HCT116 (cell line): ENCODE data around the gene TRIM63. TPM values are rescaled to one million over a fixed set of nuclear protein-coding genes. Genes with fewer than 3 reads are reported as not detected.

ENCODE experiments used
- ATAC-seq: fragments of 200-7000 bp; cut with Tn5 transposase; 2 replicates; pipeline ENCODE4 v1.9.1; 2020; ENCODE audit warnings: mild to moderate bottlenecking, moderate library complexity
- BruUV-seq: library from RNA; stranded (reverse); fragments of 400-500 nt; replicated peaks from 2 replicates; lab custom pipeline; 2021; lab: Mats Ljungman, UMichigan
- CTCF ChIA-PET: fragments of 300-600 bp; sonication (Branson Sonifier 250); formaldehyde crosslinking; loops from one replicate; lab custom pipeline; 2021; ENCODE audit warnings: antibody characterized with exemption; lab: Charles Lee
- POLR2A ChIA-PET: fragments of 300-600, 350-600 bp; sonication (Branson Sonifier 250); formaldehyde crosslinking; loops from one replicate; lab custom pipeline; 2021; ENCODE audit warnings: antibody characterized with exemption; lab: Charles Lee
- RAD21 ChIA-PET, 2 experiments: fragments of 300-600 bp; sonication (Branson Sonifier 250); formaldehyde crosslinking; loops; one replicate each; lab custom pipeline; 2023; ENCODE audit warnings: low total read pairs in 2 of 2; ENCODE audit not compliant: uncharacterized antibody in 2 of 2, unreplicated experiment in 2 of 2, low non-redundant PET in 1 of 2; lab: Charles Lee
- DNase-seq: peaks from one replicate; pipeline ENCODE4 v3.0.0-alpha.2; 2010; ENCODE audit warnings: low read depth, low spot score
- H2AFZ ChIP-seq: fragments of 200-600 bp; shearing (Covaris generic), sonication (generic); 2 replicates; pipeline ENCODE4 v1.6.1; 2017; ENCODE audit warnings: low read depth, mixed run types, mixed read lengths, antibody characterized with exemption, low read length; ENCODE audit not compliant: poor library complexity, severe bottlenecking
- H3K27ac ChIP-seq: 2 replicates; pipeline ENCODE4 v1.5.1; 2012; ENCODE audit warnings: low read depth, low read length
- H3K27me3 ChIP-seq: fragments of 200-600 bp; sonication (generic); 2 replicates; pipeline ENCODE4 v1.6.1; 2016; ENCODE audit warnings: mixed run types, low read length, mixed read lengths; ENCODE audit not compliant: insufficient read depth
- H3K36me3 ChIP-seq, 2 experiments: fragments of 200-500 bp in 1 of 2; fragments of 200-600 bp in 1 of 2; sonication (Bioruptor generic) in 1 of 2; sonication (generic) in 1 of 2; 2 replicates each; pipeline versions ENCODE4 v1.5.1 to v1.6.1; 2014 to 2016; ENCODE audit warnings: low read length in 2 of 2, inconsistent platforms in 1 of 2, mixed read lengths in 1 of 2, mixed run types in 1 of 2; ENCODE audit not compliant: insufficient read depth in 2 of 2, control insufficient read depth in 1 of 2
- H3K4me1 ChIP-seq, 2 experiments: fragments of 200-600 bp in 1 of 2; sonication (generic) in 1 of 2; 2 replicates each; pipeline versions ENCODE4 v1.5.1 to v1.6.1; 2012 to 2017; ENCODE audit warnings: low read length in 2 of 2, inconsistent platforms in 1 of 2, mild to moderate bottlenecking in 1 of 2, mixed read lengths in 1 of 2, mixed run types in 1 of 2, moderate library complexity in 1 of 2; ENCODE audit not compliant: insufficient read depth in 2 of 2, control insufficient read depth in 1 of 2
- H3K4me2 ChIP-seq: fragments of 200-600 bp; sonication (generic); 2 replicates; pipeline ENCODE4 v1.6.1; 2017; ENCODE audit warnings: mixed run types, low read length, mixed read lengths
- H3K4me3 ChIP-seq, 2 experiments: fragments of 200-600 bp in 1 of 2; sonication (generic) in 1 of 2; replicated peaks in 1 of 2; 2 replicates each; pipeline ENCODE4 v1.5.1; 2011 to 2016; ENCODE audit warnings: low read length in 2 of 2, control low read depth in 1 of 2, low read depth in 1 of 2, mild to moderate bottlenecking in 1 of 2, mixed read lengths in 1 of 2, mixed run types in 1 of 2
- H3K79me2 ChIP-seq: fragments of 200-600 bp; sonication (generic); 2 replicates; pipeline ENCODE4 v1.6.1; 2017; ENCODE audit warnings: mild to moderate bottlenecking, mixed run types, low read length, moderate library complexity, mixed read lengths; ENCODE audit not compliant: insufficient read depth
- H3K9ac ChIP-seq: fragments of 200-600 bp; sonication (generic); 2 replicates; pipeline ENCODE4 v1.6.1; 2016; ENCODE audit warnings: low read length, mixed read lengths
- H3K9me2 ChIP-seq: fragments of 200-600 bp; sonication (generic), shearing (Covaris generic); 2 replicates; pipeline ENCODE4 v1.6.1; 2017; ENCODE audit warnings: mixed run types, mild to moderate bottlenecking, moderate library complexity; ENCODE audit not compliant: insufficient read depth
- H3K9me3 ChIP-seq, 2 experiments: fragments of 200-500 bp in 1 of 2; fragments of 200-600 bp in 1 of 2; sonication (Bioruptor generic) in 1 of 2; sonication (generic) in 1 of 2; 2 replicates each; pipeline ENCODE4 v1.6.1; 2014 to 2017; ENCODE audit warnings: low read length in 2 of 2, mixed read lengths in 2 of 2, inconsistent platforms in 1 of 2, low read depth in 1 of 2, mild to moderate bottlenecking in 1 of 2, mixed run types in 1 of 2, moderate library complexity in 1 of 2; ENCODE audit not compliant: control insufficient read depth in 1 of 2, insufficient read depth in 1 of 2
- H4K20me1 ChIP-seq: fragments of 200-600 bp; sonication (generic), shearing (Covaris generic); 2 replicates; pipeline ENCODE4 v1.6.1; 2017; ENCODE audit warnings: mixed run types, mild to moderate bottlenecking, moderate library complexity; ENCODE audit not compliant: insufficient read depth
- CEBPB ChIP-seq: IDR thresholded peaks from 2 replicates; pipeline ENCODE4 v1.6.1; 2012; ENCODE audit warnings: low read depth
- RAD21 ChIP-seq: IDR thresholded peaks from 2 replicates; pipeline ENCODE4 v1.6.1; 2012; ENCODE audit warnings: low read depth, mild to moderate bottlenecking
- REST ChIP-seq: IDR thresholded peaks from 2 replicates; pipeline ENCODE4 v1.6.1; 2012; ENCODE audit warnings: low read depth
- YY1 ChIP-seq: IDR thresholded peaks from 2 replicates; pipeline ENCODE4 v1.6.1; 2011; ENCODE audit warnings: low read length, low read depth, moderate library complexity, mild to moderate bottlenecking; ENCODE audit not compliant: insufficient replicate concordance; ENCODE audit errors: extremely low read depth
- ZBTB33 ChIP-seq: IDR thresholded peaks from 2 replicates; pipeline ENCODE4 v1.6.1; 2011; ENCODE audit warnings: mild to moderate bottlenecking, low read length, moderate library complexity; ENCODE audit not compliant: insufficient replicate concordance; ENCODE audit errors: extremely low read depth
- intact Hi-C: fragments of 100-400 bp; cut with micrococcal nuclease; formaldehyde crosslinking; loops from 2 replicates; pipeline ENCODE4 v1.10.0; 2022
- total RNA-seq: library from RNA; stranded (reverse); gene quantifications from one replicate; pipeline ENCODE4 v1.2.1, GENCODE V29; 2021; ENCODE audit not compliant: unreplicated experiment
- TF ChIP-seq, protein P1 (sequence below): IDR thresholded peaks from 2 replicates; pipeline ENCODE4 v1.6.1; 2012

Gene TRIM63
- total RNA-seq, 1 experiment from 2014 or later = not detected

DNA sequence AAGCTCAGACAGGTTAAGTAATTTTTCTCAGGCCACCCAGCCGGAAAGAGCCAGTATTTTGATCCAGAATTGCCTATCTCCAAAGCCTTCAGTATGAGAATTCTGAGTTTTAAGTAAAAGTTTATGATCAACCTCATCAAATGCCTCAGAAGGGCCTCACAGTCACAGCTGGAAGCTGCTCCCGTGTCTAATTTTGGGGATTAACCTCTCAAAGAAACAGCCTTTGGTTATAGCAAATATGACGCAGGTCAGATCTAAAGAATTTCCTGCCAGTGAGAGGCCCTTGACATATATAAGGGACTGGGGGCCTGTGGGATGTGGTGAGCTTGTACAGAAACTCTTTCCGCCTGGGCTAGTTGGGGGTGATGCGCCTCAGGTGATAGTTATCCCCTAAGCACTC is 43.6 kb downstream of the TRIM63 start:
- RAD21 ChIA-PET = interaction anchor here in 1 of 2 experiments (1.0 kb wide), 1 partner anchor 10 kb away, joined by 3 read pairs; no protein-coding TSS in a partner anchor
- H3K27ac ChIP-seq = no peak overlapping the region
- no peaks in the 10 kb centered on the region for H3K27me3 ChIP-seq
- TF ChIP-seq REST (no peak), ZBTB33 (no peak), CEBPB (no peak), RAD21 (no peak), YY1 (no peak)
- TF ChIP-seq, protein P1, sequence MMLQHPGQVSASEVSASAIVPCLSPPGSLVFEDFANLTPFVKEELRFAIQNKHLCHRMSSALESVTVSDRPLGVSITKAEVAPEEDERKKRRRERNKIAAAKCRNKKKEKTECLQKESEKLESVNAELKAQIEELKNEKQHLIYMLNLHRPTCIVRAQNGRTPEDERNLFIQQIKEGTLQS = no peak
- TF ChIP-seq, all 23 proteins: peak for 0
- no peak overlapping the region for H3K4me2 ChIP-seq
- POLR2A ChIA-PET = no interaction called here
- no TSS peak for BruUV-seq
- H4K20me1 ChIP-seq = no peaks in the 10 kb centered on the region
- H3K9me3 ChIP-seq = no peaks in the 10 kb centered on the region
- CTCF ChIA-PET = no interaction called here
- H3K9me2 ChIP-seq = no peaks in the 10 kb centered on the region
- no peaks in the 10 kb centered on the region for H3K36me3 ChIP-seq
- 0 out of 4 replicates have a peak, but pooled peaks cover 0 to 5% of the 10 kb centered on the region in 2 experiments for H3K4me1 ChIP-seq
- no peak overlapping the region for H3K9ac ChIP-seq
- no peak overlapping the region for H3K4me3 ChIP-seq
- intact Hi-C loops = no loop called here
- ATAC-seq (no peak), DNase-seq (no peak)
- H3K79me2 ChIP-seq = no peaks in the 10 kb centered on the region
- H2AFZ ChIP-seq = no peak overlapping the region
